Thyroid gland (tissue), 4 donors: ENCODE results near the gene POU2F2.

Experiments
- CTCF ChIP-seq, 6 experiments: fragments of 200-600 bp in 3 of 6; fragments of 450-650 bp in 3 of 6; sonication (generic) in 3 of 6; IDR thresholded peaks; one replicate each; pipeline ENCODE4 v1.5.1; 2016 to 2019; ENCODE audit warnings: antibody characterized with exemption in 6 of 6, mild to moderate bottlenecking in 2 of 6, inconsistent platforms in 1 of 6, moderate library complexity in 1 of 6
- POLR2A ChIP-seq, 2 donors: fragments of 450-650 bp; IDR thresholded peaks; one replicate each; pipeline ENCODE4 v1.6.1; 2017; ENCODE audit warnings: antibody characterized with exemption in 2 of 2, mild to moderate bottlenecking in 2 of 2, moderate library complexity in 1 of 2

- TF ChIP-seq POLR2A (IDR thresholded peaks at IDR 0.05) = no peak
- TF ChIP-seq CTCF (IDR thresholded peaks at IDR 0.05) = no peak
Measured at GRCh38 chr19:42083537-42083936, 48.7 kb downstream of the POU2F2 start.
